Activated CD8-positive, alpha-beta T cell treated with anti-CD3 and anti-CD28 coated beads for 36 hours (primary cell): ENCODE results near the gene DSE. TPM values are rescaled to one million over a fixed set of nuclear protein-coding genes. Genes with fewer than 3 reads are reported as not detected.

Experiments
- ATAC-seq: fragments of 200-7000 bp; cut with Tn5 transposase; one replicate; pipeline ENCODE4 v1.10.0; 2021; ENCODE audit warnings: mild to moderate bottlenecking, moderate library complexity
- CTCF ChIA-PET: fragments of 350-600 bp; sonication (Branson Sonifier 250); formaldehyde crosslinking; loops from one replicate; lab custom pipeline; 2021; ENCODE audit warnings: antibody characterized with exemption; lab: Charles Lee
- POLR2A ChIA-PET: fragments of 350-600 bp; sonication (Branson Sonifier 250); formaldehyde crosslinking; loops from one replicate; lab custom pipeline; 2021; ENCODE audit warnings: antibody characterized with exemption; lab: Charles Lee
- DNase-seq: peaks from one replicate; pipeline ENCODE4 v3.0.0-alpha.2; 2020
- H3K27ac Mint-ChIP-seq: one replicate; pipeline ENCODE4 v1.8.0; 2021; ENCODE audit warnings: mild to moderate bottlenecking, mixed read lengths
- H3K27me3 Mint-ChIP-seq: one replicate; pipeline ENCODE4 v1.8.0; 2021; ENCODE audit warnings: mixed read lengths
- H3K36me3 Mint-ChIP-seq: one replicate; pipeline ENCODE4 v1.8.0; 2021; ENCODE audit warnings: low read depth, mixed read lengths
- H3K4me1 Mint-ChIP-seq: one replicate; pipeline ENCODE4 v1.8.0; 2021; ENCODE audit warnings: low read depth, mixed read lengths
- H3K4me3 Mint-ChIP-seq: one replicate; pipeline ENCODE4 v1.8.0; 2021; ENCODE audit warnings: mild to moderate bottlenecking, moderate library complexity, mixed read lengths
- H3K9me3 Mint-ChIP-seq: one replicate; pipeline ENCODE4 v1.8.0; 2021; ENCODE audit warnings: mixed read lengths
- intact Hi-C: fragments of 100-400 bp; cut with micrococcal nuclease; formaldehyde crosslinking; loops from one replicate; pipeline ENCODE4 v1.10.0; 2022
- total RNA-seq, 2 experiments: library from RNA; stranded (reverse); gene quantifications; one replicate each; pipeline ENCODE4 v1.2.3, GENCODE V29; 2021
- TF ChIP-seq, protein P1 (sequence below): fragments of 200-600 bp; IDR thresholded peaks from one replicate; pipeline ENCODE4 v1.8.0; 2022; ENCODE audit warnings: antibody characterized with exemption, mild to moderate bottlenecking

The DSE gene
- total RNA-seq, 2 experiments from 2014 or later = 5.3 to 5.4 TPM

DNA sequence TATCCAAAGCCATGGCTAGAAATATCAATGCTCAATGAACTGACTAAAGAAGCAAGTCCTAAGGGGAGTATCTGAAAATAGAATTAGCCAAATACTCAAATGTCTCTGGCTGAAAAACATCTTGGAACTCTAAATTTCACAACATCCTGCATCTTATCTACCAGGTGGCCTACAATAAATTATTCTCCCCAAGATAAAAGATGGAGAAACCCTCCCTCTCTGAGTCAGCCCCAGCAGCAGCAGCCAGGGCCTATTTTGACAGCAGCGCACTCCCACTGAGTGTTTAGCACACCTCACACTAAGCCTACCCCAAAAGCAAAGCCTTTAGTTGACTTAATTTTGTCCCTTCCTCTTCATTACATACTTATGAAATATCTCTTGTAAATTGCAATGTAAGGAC, 96.3 kb downstream of the DSE start:
- H3K27me3 Mint-ChIP-seq = peaks cover 11% of the 10 kb centered on the region
- H3K27ac Mint-ChIP-seq = no peak overlapping the region
- intact Hi-C loops = no loop called here
- ATAC-seq = no peak
- no peaks in the 10 kb centered on the region for H3K9me3 Mint-ChIP-seq
- TF ChIP-seq, protein P1, sequence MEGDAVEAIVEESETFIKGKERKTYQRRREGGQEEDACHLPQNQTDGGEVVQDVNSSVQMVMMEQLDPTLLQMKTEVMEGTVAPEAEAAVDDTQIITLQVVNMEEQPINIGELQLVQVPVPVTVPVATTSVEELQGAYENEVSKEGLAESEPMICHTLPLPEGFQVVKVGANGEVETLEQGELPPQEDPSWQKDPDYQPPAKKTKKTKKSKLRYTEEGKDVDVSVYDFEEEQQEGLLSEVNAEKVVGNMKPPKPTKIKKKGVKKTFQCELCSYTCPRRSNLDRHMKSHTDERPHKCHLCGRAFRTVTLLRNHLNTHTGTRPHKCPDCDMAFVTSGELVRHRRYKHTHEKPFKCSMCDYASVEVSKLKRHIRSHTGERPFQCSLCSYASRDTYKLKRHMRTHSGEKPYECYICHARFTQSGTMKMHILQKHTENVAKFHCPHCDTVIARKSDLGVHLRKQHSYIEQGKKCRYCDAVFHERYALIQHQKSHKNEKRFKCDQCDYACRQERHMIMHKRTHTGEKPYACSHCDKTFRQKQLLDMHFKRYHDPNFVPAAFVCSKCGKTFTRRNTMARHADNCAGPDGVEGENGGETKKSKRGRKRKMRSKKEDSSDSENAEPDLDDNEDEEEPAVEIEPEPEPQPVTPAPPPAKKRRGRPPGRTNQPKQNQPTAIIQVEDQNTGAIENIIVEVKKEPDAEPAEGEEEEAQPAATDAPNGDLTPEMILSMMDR = no peak
- no peak overlapping the region for H3K4me3 Mint-ChIP-seq
- peaks cover 7% of the 10 kb centered on the region for H3K4me1 Mint-ChIP-seq
- POLR2A ChIA-PET = no interaction called here
- DNase-seq = no peak
- no peaks in the 10 kb centered on the region for H3K36me3 Mint-ChIP-seq
- CTCF ChIA-PET = no interaction called here

GRCh38 chr6:116467514-116467913, 96.8 kb downstream of the DSE start:
- peaks cover 11% of the 10 kb centered on the region for H3K27me3 Mint-ChIP-seq
- H3K36me3 Mint-ChIP-seq = no peaks in the 10 kb centered on the region
- ATAC-seq = no peak
- H3K4me1 Mint-ChIP-seq = peaks cover 6% of the 10 kb centered on the region
- CTCF ChIA-PET = no interaction called here
- TF ChIP-seq, protein P1 = no peak
- no peak overlapping the region for H3K4me3 Mint-ChIP-seq
- no peak overlapping the region for H3K27ac Mint-ChIP-seq
- DNase-seq = no peak
- intact Hi-C loops = no loop called here
- no peaks in the 10 kb centered on the region for H3K9me3 Mint-ChIP-seq
- POLR2A ChIA-PET = no interaction called here

GRCh38 chr6:116468293-116468692, 97.5 kb downstream of the DSE start:
- DNase-seq (no peak), ATAC-seq (no peak)
- Mint-ChIP-seq H3K36me3 (no peaks in the 10 kb centered on the region), H3K4me3 (no peak overlapping the region), H3K27ac (no peak overlapping the region), H3K27me3 (peaks cover 7% of the 10 kb centered on the region), H3K9me3 (no peaks in the 10 kb centered on the region), H3K4me1 (peaks cover 4% of the 10 kb centered on the region)
- TF ChIP-seq, protein P1 = no peak
- intact Hi-C loops = no loop called here
- POLR2A ChIA-PET = no interaction called here
- CTCF ChIA-PET = no interaction called here

DNA sequence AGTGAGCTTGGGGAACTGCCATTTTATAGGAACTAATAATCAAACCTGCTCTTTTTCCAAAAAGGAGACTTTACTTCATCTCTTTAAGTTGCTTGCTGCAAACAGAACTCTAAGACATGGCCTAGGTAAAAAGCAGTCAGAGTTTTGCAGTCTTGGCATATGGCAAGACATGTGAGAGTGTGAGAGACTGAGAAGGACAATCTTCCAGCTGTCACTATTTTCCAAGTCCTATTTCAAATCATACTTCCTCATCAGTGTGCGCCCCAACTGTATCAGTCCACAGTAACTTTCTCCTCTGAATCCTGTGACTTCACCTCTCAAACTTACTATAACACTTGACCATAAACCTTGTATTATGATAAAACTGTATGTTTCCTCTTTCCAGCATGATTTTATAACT, 100.8 kb downstream of the DSE start:
- POLR2A ChIA-PET = no interaction called here
- no peak overlapping the region for H3K27ac Mint-ChIP-seq
- intact Hi-C loops = no loop called here
- CTCF ChIA-PET = no interaction called here
- H3K4me3 Mint-ChIP-seq = no peak overlapping the region
- H3K27me3 Mint-ChIP-seq = peaks cover 2% of the 10 kb centered on the region
- H3K4me1 Mint-ChIP-seq = peaks cover 19% of the 10 kb centered on the region
- ATAC-seq (no peak), DNase-seq (no peak)
- H3K9me3 Mint-ChIP-seq = no peaks in the 10 kb centered on the region
- H3K36me3 Mint-ChIP-seq = no peaks in the 10 kb centered on the region
- TF ChIP-seq, protein P1 = no peak

DNA sequence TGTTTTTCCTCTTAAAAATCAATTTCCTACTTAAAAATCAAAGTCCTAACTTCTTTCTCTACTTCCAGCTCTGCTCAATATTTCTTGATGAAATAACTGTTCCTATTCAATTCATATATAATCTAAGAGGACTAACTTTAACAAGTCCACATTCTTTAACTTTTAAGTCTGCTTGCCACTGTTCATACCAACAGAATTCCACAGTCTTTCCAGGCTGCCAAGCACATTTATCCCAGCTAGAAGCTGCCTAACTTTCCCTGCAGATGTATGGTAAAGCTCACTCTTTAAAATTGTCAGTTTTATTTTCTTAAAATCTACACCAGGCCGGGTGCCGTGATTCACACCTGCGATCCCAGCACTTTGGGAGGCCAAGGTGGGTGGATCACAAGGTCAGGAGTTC, 102.0 kb downstream of the DSE start:
- TF ChIP-seq, protein P1 = no peak
- DNase-seq (no peak), ATAC-seq (no peak)
- Mint-ChIP-seq H3K27me3 (peaks cover 2% of the 10 kb centered on the region), H3K9me3 (no peaks in the 10 kb centered on the region), H3K36me3 (no peaks in the 10 kb centered on the region), H3K27ac (no peak overlapping the region), H3K4me3 (no peak overlapping the region), H3K4me1 (peaks cover 19% of the 10 kb centered on the region)
- CTCF ChIA-PET = no interaction called here
- POLR2A ChIA-PET = no interaction called here
- intact Hi-C loops = no loop called here
